ENCODE data around the gene MNAT1. TPM values are rescaled to one million over a fixed set of nuclear protein-coding genes. Genes with fewer than 3 reads are reported as not detected.

Gene MNAT1
- total and polyA plus RNA-seq, 9 of the 15 experiments (the other 6 are each of a cell fraction or from before 2014, with no cell fraction given), result 37.8 to 83.3 (median 60.4) TPM

DNA sequence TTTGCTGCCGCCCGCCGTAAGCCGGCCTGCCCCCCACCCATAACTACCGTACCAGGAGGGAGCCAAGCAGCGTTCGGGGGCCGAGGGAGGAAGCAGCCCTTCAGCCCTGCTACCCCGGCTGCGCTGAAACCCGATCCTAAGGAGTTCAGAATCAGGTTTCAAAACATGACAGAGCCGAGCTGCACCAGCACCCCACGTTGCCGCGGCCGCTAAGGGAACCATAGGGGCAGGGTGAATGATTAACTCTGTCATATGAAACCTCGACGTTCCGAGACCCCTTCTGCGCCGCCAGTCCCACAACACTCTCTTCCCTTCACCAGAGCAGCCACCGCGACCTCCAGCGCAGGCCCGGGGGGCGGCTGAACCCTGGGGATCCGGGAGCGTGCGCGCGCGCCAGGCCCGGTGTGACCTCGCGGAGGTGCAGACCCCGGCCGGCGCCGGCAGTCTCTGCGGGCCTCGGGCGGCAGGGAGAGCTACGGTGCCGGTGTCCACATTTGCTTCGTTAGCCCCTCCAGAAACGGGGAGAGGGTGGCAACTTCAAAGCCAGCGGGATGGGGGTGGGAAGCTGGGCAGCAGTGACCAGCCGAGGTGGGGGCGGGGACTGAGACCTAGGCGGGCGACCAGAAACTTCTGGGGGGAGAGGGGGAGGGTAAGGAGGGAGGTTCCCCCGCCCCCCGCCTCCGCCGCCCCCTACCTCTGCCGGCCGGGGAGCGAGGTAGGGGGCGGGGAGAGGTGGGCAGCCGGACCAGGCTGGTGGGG lies 12.0 kb upstream of the MNAT1 start (continued):
- peak; percentile 52 to 59 for TF ChIP-seq NRF1 (conservative IDR thresholded peaks at IDR 0.05 in 1 of 2, IDR thresholded peaks at IDR 0.05 in 1 of 2)
- TF ChIP-seq ZBTB7A (IDR thresholded peaks at IDR 0.05; ENCODE audit: borderline replicate concordance, control insufficient read depth, low read depth, low read length), result peak; percentile 38; the same call in 1 of the 2 replicates
- no peak for TF ChIP-seq SMARCE1 (IDR thresholded peaks at IDR 0.05)
- TF ChIP-seq HNRNPLL (IDR thresholded peaks at IDR 0.05; ENCODE audit: low read depth, low read length, poor library complexity, severe bottlenecking), result peak; percentile 38
- peak; percentile 18 for TF ChIP-seq TAF1 (IDR thresholded peaks at IDR 0.05; ENCODE audit: control insufficient read depth, extremely low read depth, insufficient read depth, low read length, severe bottlenecking)
- TF ChIP-seq, protein P1, sequence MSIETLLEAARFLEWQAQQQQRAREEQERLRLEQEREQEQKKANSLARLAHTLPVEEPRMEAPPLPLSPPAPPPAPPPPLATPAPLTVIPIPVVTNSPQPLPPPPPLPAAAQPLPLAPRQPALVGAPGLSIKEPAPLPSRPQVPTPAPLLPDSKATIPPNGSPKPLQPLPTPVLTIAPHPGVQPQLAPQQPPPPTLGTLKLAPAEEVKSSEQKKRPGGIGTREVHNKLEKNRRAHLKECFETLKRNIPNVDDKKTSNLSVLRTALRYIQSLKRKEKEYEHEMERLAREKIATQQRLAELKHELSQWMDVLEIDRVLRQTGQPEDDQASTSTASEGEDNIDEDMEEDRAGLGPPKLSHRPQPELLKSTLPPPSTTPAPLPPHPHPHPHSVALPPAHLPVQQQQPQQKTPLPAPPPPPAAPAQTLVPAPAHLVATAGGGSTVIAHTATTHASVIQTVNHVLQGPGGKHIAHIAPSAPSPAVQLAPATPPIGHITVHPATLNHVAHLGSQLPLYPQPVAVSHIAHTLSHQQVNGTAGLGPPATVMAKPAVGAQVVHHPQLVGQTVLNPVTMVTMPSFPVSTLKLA (conservative IDR thresholded peaks at IDR 0.05), result peak; percentile 56 to 77
- TF ChIP-seq SMARCA5 (IDR thresholded peaks at IDR 0.05), result no peak
- peak; percentile 50; the same call in 1 of the 2 replicates for TF ChIP-seq EGR1 (conservative IDR thresholded peaks at IDR 0.05)
- TF ChIP-seq, protein P2, sequence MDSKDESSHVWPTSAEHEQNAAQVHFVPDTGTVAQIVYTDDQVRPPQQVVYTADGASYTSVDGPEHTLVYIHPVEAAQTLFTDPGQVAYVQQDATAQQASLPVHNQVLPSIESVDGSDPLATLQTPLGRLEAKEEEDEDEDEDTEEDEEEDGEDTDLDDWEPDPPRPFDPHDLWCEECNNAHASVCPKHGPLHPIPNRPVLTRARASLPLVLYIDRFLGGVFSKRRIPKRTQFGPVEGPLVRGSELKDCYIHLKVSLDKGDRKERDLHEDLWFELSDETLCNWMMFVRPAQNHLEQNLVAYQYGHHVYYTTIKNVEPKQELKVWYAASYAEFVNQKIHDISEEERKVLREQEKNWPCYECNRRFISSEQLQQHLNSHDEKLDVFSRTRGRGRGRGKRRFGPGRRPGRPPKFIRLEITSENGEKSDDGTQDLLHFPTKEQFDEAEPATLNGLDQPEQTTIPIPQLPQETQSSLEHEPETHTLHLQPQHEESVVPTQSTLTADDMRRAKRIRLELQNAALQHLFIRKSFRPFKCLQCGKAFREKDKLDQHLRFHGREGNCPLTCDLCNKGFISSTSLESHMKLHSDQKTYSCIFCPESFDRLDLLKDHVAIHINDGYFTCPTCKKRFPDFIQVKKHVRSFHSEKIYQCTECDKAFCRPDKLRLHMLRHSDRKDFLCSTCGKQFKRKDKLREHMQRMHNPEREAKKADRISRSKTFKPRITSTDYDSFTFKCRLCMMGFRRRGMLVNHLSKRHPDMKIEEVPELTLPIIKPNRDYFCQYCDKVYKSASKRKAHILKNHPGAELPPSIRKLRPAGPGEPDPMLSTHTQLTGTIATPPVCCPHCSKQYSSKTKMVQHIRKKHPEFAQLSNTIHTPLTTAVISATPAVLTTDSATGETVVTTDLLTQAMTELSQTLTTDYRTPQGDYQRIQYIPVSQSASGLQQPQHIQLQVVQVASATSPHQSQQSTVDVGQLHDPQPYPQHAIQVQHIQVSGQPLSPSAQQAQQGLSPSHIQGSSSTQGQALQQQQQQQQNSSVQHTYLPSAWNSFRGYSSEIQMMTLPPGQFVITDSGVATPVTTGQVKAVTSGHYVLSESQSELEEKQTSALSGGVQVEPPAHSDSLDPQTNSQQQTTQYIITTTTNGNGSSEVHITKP (IDR thresholded peaks at IDR 0.05; ENCODE audit: partially characterized antibody), result no peak
- TF ChIP-seq PHF8 (IDR thresholded peaks at IDR 0.05; ENCODE audit: borderline replicate concordance, low read length), result peak; percentile 6; the same call in 1 of the 2 replicates
- peak; percentile 45; the same call in 1 of the 2 replicates for TF ChIP-seq L3MBTL2 (IDR thresholded peaks at IDR 0.05)

Data from K562 (cell line).